Measurements from ENCODE around the gene SDC4.

The SDC4 gene

GRCh38 chr20:45368221-45368980 is 20.2 kb upstream of the SDC4 start:
- Histone ChIP-seq H3K4me3 (no peak overlapping the region), H3K9me3 (no peaks in the 10 kb centered on the region), H3K27ac (no peak overlapping the region), H3K27me3 (no peaks in the 10 kb centered on the region), H3K36me3 (peaks cover 28 to 37% (median 36%) of the 10 kb centered on the region in 3 donors), H3K4me1 (peaks cover 0 to 30% (median 21%) of the 10 kb centered on the region in 4 donors)
- no peak for DNase-seq
- TF ChIP-seq CTCF (IDR thresholded peaks at IDR 0.05): no peak
- intact Hi-C loops (cut with DNase I; ENCODE audit: low total_unique reads): loop anchor here (10.0 kb wide), 1 partner anchor 484 kb away; the partner anchor contains the start of gene YWHAB

- H3K4me3 ChIP-seq: no peak overlapping the region
- TF ChIP-seq CTCF (IDR thresholded peaks at IDR 0.05): no peak
- H3K36me3 ChIP-seq: peaks cover 28 to 37% (median 36%) of the 10 kb centered on the region in 3 donors
- no peak for DNase-seq
- H3K4me1 ChIP-seq: peaks cover 0 to 23% (median 15%) of the 10 kb centered on the region in 4 donors
- H3K27me3 ChIP-seq: no peaks in the 10 kb centered on the region
- intact Hi-C loops (cut with DNase I; ENCODE audit: low total_unique reads): loop anchor here (10.0 kb wide), 1 partner anchor 482 kb away; the partner anchor contains the start of gene YWHAB
- no peak overlapping the region for H3K27ac ChIP-seq
- no peaks in the 10 kb centered on the region for H3K9me3 ChIP-seq
These were observed 18.9 kb upstream of the SDC4 start for GRCh38 chr20:45367126-45367525.

GRCh38 chr20:45366631-45367030 is 18.4 kb upstream of the SDC4 start:
- H3K4me1 ChIP-seq: peaks cover 0 to 23% (median 14%) of the 10 kb centered on the region in 4 donors

GRCh38 chr20:45366192-45366591 is 18.0 kb upstream of the SDC4 start:
- Histone ChIP-seq H3K9me3 (no peaks in the 10 kb centered on the region), H3K27me3 (no peaks in the 10 kb centered on the region), H3K4me1 (peaks cover 0 to 23% (median 14%) of the 10 kb centered on the region in 4 donors), H3K36me3 (peaks cover 28 to 37% (median 36%) of the 10 kb centered on the region in 3 donors), H3K27ac (no peak overlapping the region), H3K4me3 (no peak overlapping the region)
- intact Hi-C loops (cut with DNase I; ENCODE audit: low total_unique reads): loop anchor here (10.0 kb wide), 1 partner anchor 481 kb away; the partner anchor contains the start of gene YWHAB
- no peak for DNase-seq
- no peak for TF ChIP-seq CTCF (IDR thresholded peaks at IDR 0.05)

More at GRCh38 chr20:45366631-45367030, 18.4 kb upstream of the SDC4 start:
- Histone ChIP-seq H3K4me3 (no peak overlapping the region), H3K36me3 (peaks cover 28 to 37% (median 36%) of the 10 kb centered on the region in 3 donors), H3K9me3 (no peaks in the 10 kb centered on the region), H3K27me3 (no peaks in the 10 kb centered on the region), H3K27ac (no peak overlapping the region)
- DNase-seq: no peak
- intact Hi-C loops (cut with DNase I; ENCODE audit: low total_unique reads): loop anchor here (10.0 kb wide), 1 partner anchor 482 kb away; the partner anchor contains the start of gene YWHAB
- TF ChIP-seq CTCF (IDR thresholded peaks at IDR 0.05): no peak

GRCh38 chr20:45365444-45365970 is 17.3 kb upstream of the SDC4 start:
- H3K4me1 ChIP-seq: peaks cover 0 to 27% (median 14%) of the 10 kb centered on the region in 4 donors
- no peak overlapping the region for H3K27ac ChIP-seq
- no peaks in the 10 kb centered on the region for H3K9me3 ChIP-seq
- no peaks in the 10 kb centered on the region for H3K27me3 ChIP-seq
- intact Hi-C loops (cut with DNase I; ENCODE audit: low total_unique reads): loop anchor here (10.0 kb wide), 1 partner anchor 481 kb away; the partner anchor contains the start of gene YWHAB
- TF ChIP-seq CTCF (IDR thresholded peaks at IDR 0.05): no peak
- H3K36me3 ChIP-seq: peaks cover 28 to 37% (median 36%) of the 10 kb centered on the region in 3 donors
- no peak for DNase-seq
- H3K4me3 ChIP-seq: no peak overlapping the region

All from tibial artery (tissue), 4 donors.